IMR-90 (cell line): ENCODE measurements around the gene CIRBP. TPM values are rescaled to one million over a fixed set of nuclear protein-coding genes. Genes with fewer than 3 reads are reported as not detected.

Experiments
- ATAC-seq: fragments of 200-7000 bp; cut with Tn5 transposase; 2 replicates; pipeline ENCODE4 v1.9.1; 2020; ENCODE audit warnings: low read depth, mild to moderate bottlenecking, moderate library complexity
- BruUV-seq: library from RNA; stranded (reverse); fragments of 400-500 nt; replicated peaks from 2 replicates; lab custom pipeline; 2021; lab: Mats Ljungman, UMichigan
- CTCF ChIA-PET: fragments of 300-600 bp; formaldehyde crosslinking; extraction: SDS; loops from one replicate; lab custom pipeline; 2021; ENCODE audit warnings: antibody characterized with exemption; lab: Yijun Ruan, JAX
- POLR2A ChIA-PET: fragments of 300-600 bp; sonication (Branson Sonifier 250); formaldehyde crosslinking; loops from one replicate; lab custom pipeline; 2022; ENCODE audit warnings: antibody characterized with exemption; ENCODE audit not compliant: unreplicated experiment; lab: Charles Lee
- DNase-seq: peaks from one replicate; pipeline ENCODE4 v3.0.0; 2013
- H2AFZ ChIP-seq: replicated peaks from 2 replicates; pipeline ENCODE3; 2013; ENCODE audit warnings: low read length, mild to moderate bottlenecking; ENCODE audit not compliant: poor library complexity
- H2AK5ac ChIP-seq: 2 replicates; pipeline ENCODE4 v1.6.1; 2013; ENCODE audit warnings: low read depth, low read length, inconsistent platforms
- H2AK9ac ChIP-seq: replicated peaks from 2 replicates; pipeline ENCODE3; 2013; ENCODE audit warnings: mild to moderate bottlenecking, low read depth, low read length, moderate library complexity; ENCODE audit not compliant: poor library complexity
- H2BK120ac ChIP-seq: 2 replicates; pipeline ENCODE4 v1.6.1; 2013; ENCODE audit warnings: low read depth, low read length, inconsistent platforms
- H2BK15ac ChIP-seq: 3 replicates; pipeline ENCODE4 v1.6.1; 2013; ENCODE audit warnings: low read depth, low read length, inconsistent platforms
- H2BK20ac ChIP-seq: 2 replicates; pipeline ENCODE4 v1.6.1; 2013; ENCODE audit warnings: low read depth, mild to moderate bottlenecking, inconsistent platforms, low read length, moderate library complexity
- H2BK5ac ChIP-seq: 2 replicates; pipeline ENCODE4 v1.6.1; 2013; ENCODE audit warnings: mild to moderate bottlenecking, low read depth, low read length, inconsistent platforms; ENCODE audit not compliant: poor library complexity, severe bottlenecking
- H3K14ac ChIP-seq: replicated peaks from 2 replicates; pipeline ENCODE4 v1.6.1; 2013; ENCODE audit warnings: low read depth, low read length, inconsistent platforms
- H3K18ac ChIP-seq: 2 replicates; pipeline ENCODE4 v1.6.1; 2013; ENCODE audit warnings: low read depth, low read length, control low read depth
- H3K23ac ChIP-seq: 2 replicates; pipeline ENCODE4 v1.6.1; 2013; ENCODE audit warnings: low read depth, low read length, inconsistent platforms
- H3K27ac ChIP-seq: 2 replicates; pipeline ENCODE4 v1.5.1; 2013; ENCODE audit warnings: mild to moderate bottlenecking, control low read depth, low read length; ENCODE audit not compliant: insufficient read depth
- H3K27me3 ChIP-seq: 2 replicates; pipeline ENCODE4 v1.6.1; 2013; ENCODE audit warnings: low read length; ENCODE audit not compliant: control insufficient read depth, insufficient read depth
- H3K36me3 ChIP-seq: 2 replicates; pipeline ENCODE4 v1.6.1; 2013; ENCODE audit warnings: low read length, mixed read lengths; ENCODE audit not compliant: control insufficient read depth, insufficient read depth
- H3K4ac ChIP-seq: 2 replicates; pipeline ENCODE4 v1.6.1; 2013; ENCODE audit warnings: low read depth, low read length, inconsistent platforms
- H3K4me1 ChIP-seq: 2 replicates; pipeline ENCODE4 v1.6.1; 2013; ENCODE audit warnings: low read length, mixed read lengths; ENCODE audit not compliant: control insufficient read depth, insufficient read depth
- H3K4me2 ChIP-seq: 2 replicates; pipeline ENCODE4 v1.6.1; 2013; ENCODE audit warnings: low read depth, mild to moderate bottlenecking, control low read depth, low read length, moderate library complexity
- H3K4me3 ChIP-seq: 2 replicates; pipeline ENCODE4 v1.5.1; 2013; ENCODE audit warnings: low read depth, mild to moderate bottlenecking, control low read depth, low read length, moderate library complexity; ENCODE audit not compliant: insufficient read depth
- H3K56ac ChIP-seq: 2 replicates; pipeline ENCODE4 v1.6.1; 2013; ENCODE audit warnings: low read length, inconsistent platforms; ENCODE audit not compliant: insufficient read depth; ENCODE audit errors: extremely low read depth
- H3K79me1 ChIP-seq, 2 experiments: 2 replicates each; pipeline ENCODE4 v1.6.1; 2013; ENCODE audit warnings: low read length in 2 of 2, inconsistent platforms in 1 of 2, low read depth in 1 of 2
- H3K9ac ChIP-seq: 2 replicates; pipeline ENCODE4 v1.6.1; 2013; ENCODE audit warnings: low read depth, low read length, control low read depth
- H3K9me1 ChIP-seq: 2 replicates; pipeline ENCODE4 v1.6.1; 2013; ENCODE audit warnings: low read length, inconsistent platforms; ENCODE audit not compliant: insufficient read depth
- H3K9me3 ChIP-seq: 2 replicates; pipeline ENCODE4 v1.6.1; 2013; ENCODE audit warnings: low read length; ENCODE audit not compliant: control insufficient read depth, insufficient read depth
- H4K20me1 ChIP-seq: 2 replicates; pipeline ENCODE4 v1.6.1; 2013; ENCODE audit warnings: low read length, inconsistent platforms; ENCODE audit not compliant: insufficient read depth
- H4K5ac ChIP-seq: 2 replicates; pipeline ENCODE4 v1.6.1; 2013; ENCODE audit warnings: mild to moderate bottlenecking, low read depth, low read length, control low read depth
- H4K8ac ChIP-seq, 2 experiments: 2 replicates each; pipeline ENCODE4 v1.6.1; 2013; ENCODE audit warnings: low read depth in 2 of 2, low read length in 2 of 2, control low read depth in 1 of 2, inconsistent platforms in 1 of 2
- H4K91ac ChIP-seq: 2 replicates; pipeline ENCODE4 v1.6.1; 2013; ENCODE audit warnings: low read depth, low read length, inconsistent platforms; ENCODE audit not compliant: insufficient read depth
- BHLHE40 ChIP-seq: fragments of 150-350 bp; IDR thresholded peaks from 2 replicates; pipeline ENCODE4 v1.6.1; 2016; ENCODE audit warnings: mild to moderate bottlenecking, low read depth, low read length
- CEBPB ChIP-seq: IDR thresholded peaks from 2 replicates; pipeline ENCODE4 v1.6.1; 2012; ENCODE audit warnings: low read depth, low read length, improper control_type of control experiment
- CHD1 ChIP-seq: IDR thresholded peaks from 2 replicates; pipeline ENCODE4 v1.6.1; 2012; ENCODE audit warnings: low read depth, low read length, improper control_type of control experiment
- FOS ChIP-seq: fragments of 150-350 bp; IDR thresholded peaks from 2 replicates; pipeline ENCODE4 v1.6.1; 2016; ENCODE audit warnings: low read depth, low read length
- MAFK ChIP-seq: IDR thresholded peaks from 2 replicates; pipeline ENCODE4 v1.6.1; 2012; ENCODE audit warnings: low read depth, low read length, improper control_type of control experiment
- MAZ ChIP-seq: IDR thresholded peaks from 2 replicates; pipeline ENCODE4 v1.6.1; 2012; ENCODE audit warnings: low read depth, mild to moderate bottlenecking, low read length, improper control_type of control experiment, moderate library complexity, borderline replicate concordance
- MXI1 ChIP-seq: IDR thresholded peaks from 2 replicates; pipeline ENCODE4 v1.6.1; 2012; ENCODE audit warnings: low read depth, mild to moderate bottlenecking, low read length, moderate library complexity, borderline replicate concordance
- NFE2L2 ChIP-seq: fragments of 150-350 bp; IDR thresholded peaks from 2 replicates; pipeline ENCODE4 v1.6.1; 2016; ENCODE audit warnings: low read depth, mild to moderate bottlenecking, low read length
- POLR2A ChIP-seq: IDR thresholded peaks from 2 replicates; pipeline ENCODE4 v1.6.1; 2012; ENCODE audit warnings: mild to moderate bottlenecking, low read depth, low read length
- RAD21 ChIP-seq: IDR thresholded peaks from 2 replicates; pipeline ENCODE4 v1.6.1; 2012; ENCODE audit warnings: low read length, improper control_type of control experiment
- RCOR1 ChIP-seq: IDR thresholded peaks from 2 replicates; pipeline ENCODE4 v1.6.1; 2012; ENCODE audit warnings: mild to moderate bottlenecking, low read length, improper control_type of control experiment; ENCODE audit not compliant: insufficient replicate concordance
- RFX5 ChIP-seq: IDR thresholded peaks from 2 replicates; pipeline ENCODE4 v1.8.0; 2012; ENCODE audit warnings: low read depth, mild to moderate bottlenecking, low read length, moderate library complexity
- SMC3 ChIP-seq: fragments of 150-350 bp; IDR thresholded peaks from 2 replicates; pipeline ENCODE4 v1.6.1; 2016; ENCODE audit warnings: low read depth, mild to moderate bottlenecking, antibody characterized with exemption, low read length, moderate library complexity
- WGBS, 2 experiments: methylation state at CpG; one replicate each; pipeline versions ENCODE4 v1.1.5 to v1.1.7; 2013; ENCODE audit warnings: missing lambda C conversion rate in 2 of 2; ENCODE audit not compliant: insufficient read length in 1 of 2; ENCODE audit errors: extremely low coverage in 2 of 2; 5-methylcytosine and 5-hydroxymethylcytosine counted together
- dilution Hi-C: fragments of 300-500 bp; cut with HindIII; formaldehyde crosslinking; loops from one replicate; pipeline ENCODE4 v1.14.3; 2018; ENCODE audit warnings: low sequenced_read_pairs; ENCODE audit not compliant: unreplicated experiment
- in situ Hi-C: fragments of 300-500 bp; cut with MboI; formaldehyde crosslinking; loops from 3 replicates; pipeline ENCODE4 v1.14.3; 2019; ENCODE audit warnings: low sequenced_read_pairs, inconsistent platforms, mixed read lengths
- intact Hi-C: fragments of 100-400 bp; cut with micrococcal nuclease; formaldehyde crosslinking; loops from 2 replicates; pipeline ENCODE4 v1.10.0; 2022
- polyA plus RNA-seq, 3 experiments: library from polyadenylated mRNA; depleted of rRNA; stranded (reverse); fragments of >200 nt; gene quantifications; 2 replicates each; pipeline ENCODE4 v1.2.3, GENCODE V29; 2012; ENCODE audit warnings: low replicate concordance in 1 of 3
- total RNA-seq: library from RNA; depleted of rRNA; stranded (reverse); fragments of >200 nt; gene quantifications from 2 replicates; pipeline ENCODE4 v1.2.3, GENCODE V29; 2012
- TF ChIP-seq, protein P1 (sequence below): fragments of 150-350 bp; IDR thresholded peaks from 2 replicates; pipeline ENCODE4 v1.6.1; 2017; ENCODE audit warnings: mild to moderate bottlenecking, antibody characterized with exemption, low read length, low read depth
- TF ChIP-seq, protein P2 (sequence below): fragments of 150-350 bp; IDR thresholded peaks from 2 replicates; pipeline ENCODE4 v1.6.1; 2016; ENCODE audit warnings: low read depth, mild to moderate bottlenecking, low read length, moderate library complexity, borderline replicate concordance

Gene CIRBP
- total and polyA plus RNA-seq, 2 of the 4 experiments (the other 2 are of a cell fraction): 299 to 542 TPM

GRCh38 chr19:1264801-1265614 is 4.1 kb upstream of the CIRBP start:
- Histone ChIP-seq H3K14ac (peak overlapping the region; percentile 82), H2BK15ac (peak overlapping the region; percentile 43), H3K36me3 (no peaks in the 10 kb centered on the region), H3K9me1 (peaks cover 11% of the 10 kb centered on the region), H3K27me3 (no peaks in the 10 kb centered on the region), H3K56ac (no peak overlapping the region), H3K9me3 (no peaks in the 10 kb centered on the region), H3K4me1 (peaks cover 51% of the 10 kb centered on the region), H2AFZ (peak overlapping the region; percentile 75), H3K79me1 (peaks cover 5 to 56% of the 10 kb centered on the region in 2 experiments; a peak in 3 of 4 replicates), H3K9ac (peak overlapping the region; percentile 30; the same call in 1 of the 2 replicates), H4K20me1 (peaks cover 25% of the 10 kb centered on the region), H2BK5ac (peak overlapping the region; percentile 95), H2BK20ac (peak overlapping the region; percentile 81), H2AK9ac (peak overlapping the region; percentile 89), H4K5ac (peak overlapping the region; percentile 35), H3K4ac (peak overlapping the region; percentile 98), H2BK120ac (peak overlapping the region; percentile 96), H3K27ac (peak overlapping the region; percentile 93), H4K91ac (peak overlapping the region; percentile 98), H3K23ac (peak overlapping the region; percentile 69), H3K4me2 (peak overlapping the region; percentile 48), H3K4me3 (no peak overlapping the region), H4K8ac (peak overlapping the region; percentile 59 to 63), H3K18ac (peak overlapping the region; percentile 68), H2AK5ac (peak overlapping the region; percentile 99)
- ChIA-PET CTCF (interaction anchor here (3.5 kb wide), 1 partner anchor 21 kb away, joined by 64 read pairs; no protein-coding TSS in a partner anchor), POLR2A (interaction anchor here (0.7 to 1.8 kb wide), 2 partner anchors 12 kb away, joined by 3 to 16 read pairs; no protein-coding TSS in a partner anchor)
- WGBS, 2 experiments: 67% methylated on average over 21 of the region's 26 CpGs; no CpG with 5 or more reads in 1 of the 2 experiments
- DNase-seq (peak; percentile 88), ATAC-seq (peak; percentile 2)
- no TSS peak for BruUV-seq
- in situ Hi-C loops (no loop called here), dilution Hi-C loops (no loop called here), intact Hi-C loops (no loop called here)
- no peak for TF ChIP-seq RCOR1
- no peak for TF ChIP-seq BHLHE40
- no peak for TF ChIP-seq RFX5
- no peak for TF ChIP-seq MXI1
- TF ChIP-seq, protein P1, sequence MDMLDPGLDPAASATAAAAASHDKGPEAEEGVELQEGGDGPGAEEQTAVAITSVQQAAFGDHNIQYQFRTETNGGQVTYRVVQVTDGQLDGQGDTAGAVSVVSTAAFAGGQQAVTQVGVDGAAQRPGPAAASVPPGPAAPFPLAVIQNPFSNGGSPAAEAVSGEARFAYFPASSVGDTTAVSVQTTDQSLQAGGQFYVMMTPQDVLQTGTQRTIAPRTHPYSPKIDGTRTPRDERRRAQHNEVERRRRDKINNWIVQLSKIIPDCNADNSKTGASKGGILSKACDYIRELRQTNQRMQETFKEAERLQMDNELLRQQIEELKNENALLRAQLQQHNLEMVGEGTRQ: no peak
- no peak for TF ChIP-seq MAFK
- no peak for TF ChIP-seq CHD1
- peak; percentile 77; the same call in 1 of the 2 replicates for TF ChIP-seq MAZ
- no peak for TF ChIP-seq SMC3
- TF ChIP-seq NFE2L2: no peak
- TF ChIP-seq FOS: peak; percentile 92
- TF ChIP-seq CEBPB: no peak
- 0 out of 2 replicates have a peak, but pooled peaks have one; percentile 6 for TF ChIP-seq POLR2A
- no peak for TF ChIP-seq RAD21
- TF ChIP-seq, protein P2, sequence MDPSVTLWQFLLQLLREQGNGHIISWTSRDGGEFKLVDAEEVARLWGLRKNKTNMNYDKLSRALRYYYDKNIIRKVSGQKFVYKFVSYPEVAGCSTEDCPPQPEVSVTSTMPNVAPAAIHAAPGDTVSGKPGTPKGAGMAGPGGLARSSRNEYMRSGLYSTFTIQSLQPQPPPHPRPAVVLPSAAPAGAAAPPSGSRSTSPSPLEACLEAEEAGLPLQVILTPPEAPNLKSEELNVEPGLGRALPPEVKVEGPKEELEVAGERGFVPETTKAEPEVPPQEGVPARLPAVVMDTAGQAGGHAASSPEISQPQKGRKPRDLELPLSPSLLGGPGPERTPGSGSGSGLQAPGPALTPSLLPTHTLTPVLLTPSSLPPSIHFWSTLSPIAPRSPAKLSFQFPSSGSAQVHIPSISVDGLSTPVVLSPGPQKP: no peak
